ENCODE results near the gene RCOR2. TPM values are rescaled to one million over a fixed set of nuclear protein-coding genes. Genes with fewer than 3 reads are reported as not detected.

RCOR2 gene
- polyA plus RNA-seq, 1 donor from 2014 or later, result 41.5 TPM

DNA sequence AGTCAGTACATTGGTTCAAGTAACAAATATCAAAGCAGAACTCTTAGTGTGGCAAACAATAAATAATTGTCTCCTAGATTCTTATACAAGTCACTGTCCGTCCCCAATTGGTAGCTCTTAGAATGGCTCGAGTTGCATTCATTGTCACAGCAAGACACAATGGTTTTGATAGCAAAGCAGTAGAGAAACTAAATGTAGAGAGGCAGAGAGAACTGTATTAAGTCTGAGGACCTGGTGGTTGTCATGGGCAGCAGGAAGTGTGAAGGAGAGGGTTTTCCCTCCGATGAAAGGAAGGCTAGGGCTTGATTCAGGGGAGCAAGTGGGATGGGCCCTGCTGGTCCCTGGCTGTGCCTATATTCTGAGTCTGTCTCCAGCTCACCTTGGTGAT is 36.6 kb downstream of the RCOR2 start:
- H3K9me2 ChIP-seq (ENCODE audit: insufficient read depth, low read length), result no peaks in the 10 kb centered on the region
- no peak overlapping the region for H3K4me3 ChIP-seq (ENCODE audit: low read length)
- no peaks in the 10 kb centered on the region for H4K20me1 ChIP-seq (ENCODE audit: insufficient read depth)
- no peak overlapping the region for H3K4me2 ChIP-seq (ENCODE audit: low read length)
- no peak for TF ChIP-seq EP300 (conservative IDR thresholded peaks at IDR 0.05; ENCODE audit: poor library complexity, severe bottlenecking)
- TF ChIP-seq, protein P1, sequence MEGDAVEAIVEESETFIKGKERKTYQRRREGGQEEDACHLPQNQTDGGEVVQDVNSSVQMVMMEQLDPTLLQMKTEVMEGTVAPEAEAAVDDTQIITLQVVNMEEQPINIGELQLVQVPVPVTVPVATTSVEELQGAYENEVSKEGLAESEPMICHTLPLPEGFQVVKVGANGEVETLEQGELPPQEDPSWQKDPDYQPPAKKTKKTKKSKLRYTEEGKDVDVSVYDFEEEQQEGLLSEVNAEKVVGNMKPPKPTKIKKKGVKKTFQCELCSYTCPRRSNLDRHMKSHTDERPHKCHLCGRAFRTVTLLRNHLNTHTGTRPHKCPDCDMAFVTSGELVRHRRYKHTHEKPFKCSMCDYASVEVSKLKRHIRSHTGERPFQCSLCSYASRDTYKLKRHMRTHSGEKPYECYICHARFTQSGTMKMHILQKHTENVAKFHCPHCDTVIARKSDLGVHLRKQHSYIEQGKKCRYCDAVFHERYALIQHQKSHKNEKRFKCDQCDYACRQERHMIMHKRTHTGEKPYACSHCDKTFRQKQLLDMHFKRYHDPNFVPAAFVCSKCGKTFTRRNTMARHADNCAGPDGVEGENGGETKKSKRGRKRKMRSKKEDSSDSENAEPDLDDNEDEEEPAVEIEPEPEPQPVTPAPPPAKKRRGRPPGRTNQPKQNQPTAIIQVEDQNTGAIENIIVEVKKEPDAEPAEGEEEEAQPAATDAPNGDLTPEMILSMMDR (IDR thresholded peaks at IDR 0.05; ENCODE audit: poor library complexity, severe bottlenecking), result no peak
- TF ChIP-seq, protein P2, sequence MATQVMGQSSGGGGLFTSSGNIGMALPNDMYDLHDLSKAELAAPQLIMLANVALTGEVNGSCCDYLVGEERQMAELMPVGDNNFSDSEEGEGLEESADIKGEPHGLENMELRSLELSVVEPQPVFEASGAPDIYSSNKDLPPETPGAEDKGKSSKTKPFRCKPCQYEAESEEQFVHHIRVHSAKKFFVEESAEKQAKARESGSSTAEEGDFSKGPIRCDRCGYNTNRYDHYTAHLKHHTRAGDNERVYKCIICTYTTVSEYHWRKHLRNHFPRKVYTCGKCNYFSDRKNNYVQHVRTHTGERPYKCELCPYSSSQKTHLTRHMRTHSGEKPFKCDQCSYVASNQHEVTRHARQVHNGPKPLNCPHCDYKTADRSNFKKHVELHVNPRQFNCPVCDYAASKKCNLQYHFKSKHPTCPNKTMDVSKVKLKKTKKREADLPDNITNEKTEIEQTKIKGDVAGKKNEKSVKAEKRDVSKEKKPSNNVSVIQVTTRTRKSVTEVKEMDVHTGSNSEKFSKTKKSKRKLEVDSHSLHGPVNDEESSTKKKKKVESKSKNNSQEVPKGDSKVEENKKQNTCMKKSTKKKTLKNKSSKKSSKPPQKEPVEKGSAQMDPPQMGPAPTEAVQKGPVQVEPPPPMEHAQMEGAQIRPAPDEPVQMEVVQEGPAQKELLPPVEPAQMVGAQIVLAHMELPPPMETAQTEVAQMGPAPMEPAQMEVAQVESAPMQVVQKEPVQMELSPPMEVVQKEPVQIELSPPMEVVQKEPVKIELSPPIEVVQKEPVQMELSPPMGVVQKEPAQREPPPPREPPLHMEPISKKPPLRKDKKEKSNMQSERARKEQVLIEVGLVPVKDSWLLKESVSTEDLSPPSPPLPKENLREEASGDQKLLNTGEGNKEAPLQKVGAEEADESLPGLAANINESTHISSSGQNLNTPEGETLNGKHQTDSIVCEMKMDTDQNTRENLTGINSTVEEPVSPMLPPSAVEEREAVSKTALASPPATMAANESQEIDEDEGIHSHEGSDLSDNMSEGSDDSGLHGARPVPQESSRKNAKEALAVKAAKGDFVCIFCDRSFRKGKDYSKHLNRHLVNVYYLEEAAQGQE (IDR thresholded peaks at IDR 0.05; ENCODE audit: borderline replicate concordance), result no peak
- TF ChIP-seq SMC3 (conservative IDR thresholded peaks at IDR 0.05; ENCODE audit: poor library complexity), result no peak
- no peak for TF ChIP-seq POLR2AphosphoS5 (IDR thresholded peaks at IDR 0.05)
- TF ChIP-seq RAD21 (conservative IDR thresholded peaks at IDR 0.05), result no peak
- H3K9me3 ChIP-seq (ENCODE audit: low read length), result no peaks in the 10 kb centered on the region
- no peaks in the 10 kb centered on the region for H3K27me3 ChIP-seq (ENCODE audit: insufficient read depth, low read depth, low read length)
- H3K27ac ChIP-seq (ENCODE audit: low read length), result no peak overlapping the region
- no peaks in the 10 kb centered on the region for H3K79me2 ChIP-seq (replicated peaks; ENCODE audit: insufficient read depth, low read length)
- H3F3A ChIP-seq (ENCODE audit: insufficient read depth, low read length, poor library complexity, severe bottlenecking), result no peaks in the 10 kb centered on the region
- H3K9ac ChIP-seq (ENCODE audit: low read length), result no peak overlapping the region
- peaks cover 4% of the 10 kb centered on the region for H3K36me3 ChIP-seq (ENCODE audit: insufficient read depth, low read length)
- no peak overlapping the region for H2AFZ ChIP-seq (ENCODE audit: low read depth, low read length)

DNA sequence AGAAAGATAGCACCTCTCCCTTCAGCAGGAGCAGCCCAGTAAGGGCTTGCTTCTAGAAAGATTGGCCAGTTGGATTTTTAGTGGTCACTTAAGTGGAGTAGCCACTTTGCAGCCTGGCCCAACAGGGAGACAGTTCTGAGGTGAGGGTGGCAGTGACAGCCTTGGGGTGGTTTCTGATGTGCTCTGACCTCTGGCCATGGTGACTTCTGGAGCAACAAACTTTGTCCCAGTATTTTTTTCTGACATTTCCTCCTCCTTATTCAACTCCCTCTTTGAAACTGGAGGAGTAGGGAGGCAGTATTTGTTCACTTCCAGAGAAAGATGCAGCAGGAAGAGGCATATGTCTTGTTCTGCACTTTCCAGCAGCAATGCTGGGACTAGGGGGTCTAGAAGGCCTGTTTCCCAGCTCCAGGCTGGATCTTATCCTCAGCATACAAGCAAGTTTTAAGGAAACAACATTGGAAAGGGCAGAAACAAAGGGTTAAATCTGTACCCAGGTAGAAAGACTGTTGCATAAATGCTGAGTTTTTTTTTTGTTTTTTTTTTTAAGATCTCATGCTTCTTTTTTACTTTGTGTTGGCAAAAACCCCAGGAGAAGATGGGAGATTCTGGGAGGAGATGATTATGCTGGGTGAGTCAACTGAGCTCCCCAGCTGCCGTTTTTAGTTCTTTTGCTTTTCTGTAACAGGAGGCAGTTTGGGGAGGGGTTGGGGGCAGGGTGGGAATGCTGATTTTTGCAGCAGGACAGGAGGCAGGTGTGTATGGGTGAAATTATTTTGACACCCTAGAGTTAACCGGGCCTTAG is 37.2 kb downstream of the RCOR2 start:
- Histone ChIP-seq H3K9me3 (ENCODE audit: low read length) (no peaks in the 10 kb centered on the region), H3K27me3 (ENCODE audit: insufficient read depth, low read depth, low read length) (no peaks in the 10 kb centered on the region), H3K9me2 (ENCODE audit: insufficient read depth, low read length) (no peaks in the 10 kb centered on the region), H3K27ac (ENCODE audit: low read length) (no peak overlapping the region), H3K4me3 (ENCODE audit: low read length) (no peak overlapping the region), H3K79me2 (replicated peaks; ENCODE audit: insufficient read depth, low read length) (no peaks in the 10 kb centered on the region), H3K9ac (ENCODE audit: low read length) (no peak overlapping the region), H3K36me3 (ENCODE audit: insufficient read depth, low read length) (peaks cover 4% of the 10 kb centered on the region), H3F3A (ENCODE audit: insufficient read depth, low read length, poor library complexity, severe bottlenecking) (no peaks in the 10 kb centered on the region), H2AFZ (ENCODE audit: low read depth, low read length) (no peak overlapping the region), H3K4me2 (ENCODE audit: low read length) (no peak overlapping the region), H4K20me1 (ENCODE audit: insufficient read depth) (no peaks in the 10 kb centered on the region)
- no peak for TF ChIP-seq MXI1 (conservative IDR thresholded peaks at IDR 0.05; ENCODE audit: poor library complexity, severe bottlenecking)
- TF ChIP-seq, protein P2 (IDR thresholded peaks at IDR 0.05; ENCODE audit: borderline replicate concordance), result no peak
- TF ChIP-seq, protein P1 (IDR thresholded peaks at IDR 0.05; ENCODE audit: poor library complexity, severe bottlenecking), result no peak
- no peak for TF ChIP-seq EZH2 (IDR thresholded peaks at IDR 0.05; ENCODE audit: borderline replicate concordance, insufficient read depth, low read length, poor library complexity, severe bottlenecking)
- no peak for TF ChIP-seq EP300 (conservative IDR thresholded peaks at IDR 0.05; ENCODE audit: poor library complexity, severe bottlenecking)
- TF ChIP-seq RAD21 (conservative IDR thresholded peaks at IDR 0.05), result no peak
- no peak for TF ChIP-seq TAF1 (IDR thresholded peaks at IDR 0.05; ENCODE audit: low read depth)
- TF ChIP-seq SMC3 (conservative IDR thresholded peaks at IDR 0.05; ENCODE audit: poor library complexity), result no peak
- TF ChIP-seq POLR2AphosphoS5 (IDR thresholded peaks at IDR 0.05), result no peak

Measured in neural cell (in vitro differentiated cells).